Measurements from ENCODE around the gene USH2A.

Gene USH2A

GRCh38 chr1:215640429-215641148 is 782.7 kb downstream of the USH2A start:
- H3K9me3 ChIP-seq (replicated peaks in 1 of 2; ENCODE audit: control insufficient read depth in 2 of 2, insufficient read depth in 1 of 2, low read depth in 1 of 2, low read length in 2 of 2): no peaks in the 10 kb centered on the region
- H3K36me3 ChIP-seq (replicated peaks in 1 of 2; ENCODE audit: control insufficient read depth in 2 of 2, insufficient read depth in 2 of 2, low read length in 2 of 2): no peaks in the 10 kb centered on the region
- no peak overlapping the region for H2BK120ac ChIP-seq (ENCODE audit: low read depth, low read length)
- no peak overlapping the region for H3K27ac ChIP-seq (replicated peaks; ENCODE audit: low read length)
- WGBS, 2 donors (ENCODE audit: extremely low coverage in 2 of 2, insufficient read length in 2 of 2, insufficient replicate concordance in 1 of 2): no CpG with 5 or more reads among the region's 18 CpGs
- H2BK15ac ChIP-seq (ENCODE audit: low read length): no peak overlapping the region
- no peak overlapping the region for H4K8ac ChIP-seq (ENCODE audit: low read depth, low read length)
- no peak overlapping the region for H3K9ac ChIP-seq (ENCODE audit: low read depth, low read length, poor library complexity)
- H2BK12ac ChIP-seq (ENCODE audit: low read length): no peak overlapping the region
- no peak overlapping the region for H3K4ac ChIP-seq (ENCODE audit: low read length)
- no peak overlapping the region for H3K23ac ChIP-seq (ENCODE audit: low read depth, low read length, poor library complexity)
- peaks cover 0 to 3% (median 0%) of the 10 kb centered on the region in 3 experiments for H3K27me3 ChIP-seq (ENCODE audit: control insufficient read depth in 3 of 3, insufficient read depth in 3 of 3, low read depth in 1 of 3, low read length in 3 of 3)
- H3K14ac ChIP-seq (ENCODE audit: low read length): no peak overlapping the region
- H3K4me3 ChIP-seq (ENCODE audit: low read length in 2 of 2): no peak overlapping the region
- no peaks in the 10 kb centered on the region for H3K79me1 ChIP-seq (ENCODE audit: low read depth, low read length)
- H4K91ac ChIP-seq (ENCODE audit: low read depth, low read length, poor library complexity): no peak overlapping the region
- no peak overlapping the region for H2AFZ ChIP-seq (ENCODE audit: low read length)
- H2BK5ac ChIP-seq (ENCODE audit: low read length): no peak overlapping the region
- H3K4me1 ChIP-seq (ENCODE audit: control insufficient read depth in 2 of 2, insufficient read depth in 1 of 2, low read depth in 1 of 2, low read length in 2 of 2): peaks cover 0 to 3% of the 10 kb centered on the region in 2 donors
- H2AK5ac ChIP-seq (ENCODE audit: low read depth, low read length): no peak overlapping the region
- no peak overlapping the region for H3K4me2 ChIP-seq (ENCODE audit: insufficient read depth, low read length, poor library complexity, severe bottlenecking)
- no peak for DNase-seq (ENCODE audit: low spot score)
- H3K18ac ChIP-seq (ENCODE audit: low read length): no peak overlapping the region

- Histone ChIP-seq H3K4me3 (ENCODE audit: low read length in 2 of 2) (no peak overlapping the region), H3K23ac (ENCODE audit: low read depth, low read length, poor library complexity) (no peak overlapping the region), H2BK120ac (ENCODE audit: low read depth, low read length) (no peak overlapping the region), H2AFZ (ENCODE audit: low read length) (peak overlapping the region; percentile 77), H4K91ac (ENCODE audit: low read depth, low read length, poor library complexity) (no peak overlapping the region), H2BK15ac (ENCODE audit: low read length) (no peak overlapping the region), H3K9ac (ENCODE audit: low read depth, low read length, poor library complexity) (no peak overlapping the region), H3K14ac (ENCODE audit: low read length) (no peak overlapping the region), H3K79me1 (ENCODE audit: low read depth, low read length) (no peaks in the 10 kb centered on the region), H3K36me3 (replicated peaks in 1 of 2; ENCODE audit: control insufficient read depth in 2 of 2, insufficient read depth in 2 of 2, low read length in 2 of 2) (no peaks in the 10 kb centered on the region), H3K27ac (replicated peaks; ENCODE audit: low read length) (no peak overlapping the region), H2BK12ac (ENCODE audit: low read length) (no peak overlapping the region), H2AK5ac (ENCODE audit: low read depth, low read length) (no peak overlapping the region), H3K4me1 (ENCODE audit: control insufficient read depth in 2 of 2, insufficient read depth in 1 of 2, low read depth in 1 of 2, low read length in 2 of 2) (peaks cover 0 to 3% of the 10 kb centered on the region in 2 donors), H3K4ac (ENCODE audit: low read length) (no peak overlapping the region), H3K27me3 (ENCODE audit: control insufficient read depth in 3 of 3, insufficient read depth in 3 of 3, low read depth in 1 of 3, low read length in 3 of 3) (no peaks in the 10 kb centered on the region), H4K8ac (ENCODE audit: low read depth, low read length) (no peak overlapping the region), H3K18ac (ENCODE audit: low read length) (no peak overlapping the region), H3K9me3 (replicated peaks in 1 of 2; ENCODE audit: control insufficient read depth in 2 of 2, insufficient read depth in 1 of 2, low read depth in 1 of 2, low read length in 2 of 2) (no peaks in the 10 kb centered on the region), H2BK5ac (ENCODE audit: low read length) (no peak overlapping the region), H3K4me2 (ENCODE audit: insufficient read depth, low read length, poor library complexity, severe bottlenecking) (no peak overlapping the region)
- no peak for DNase-seq (ENCODE audit: low spot score)
- WGBS, 2 donors (ENCODE audit: extremely low coverage in 2 of 2, insufficient read length in 2 of 2, insufficient replicate concordance in 1 of 2): no CpG with 5 or more reads among the region's 7 CpGs
Measured at GRCh38 chr1:215637041-215637573, 786.1 kb downstream of the USH2A start.

- Histone ChIP-seq H3K79me1 (ENCODE audit: low read depth, low read length) (no peaks in the 10 kb centered on the region), H2AK5ac (ENCODE audit: low read depth, low read length) (no peak overlapping the region), H3K4me2 (ENCODE audit: insufficient read depth, low read length, poor library complexity, severe bottlenecking) (no peak overlapping the region), H3K4ac (ENCODE audit: low read length) (no peak overlapping the region), H2BK12ac (ENCODE audit: low read length) (no peak overlapping the region), H3K4me3 (ENCODE audit: low read length in 2 of 2) (no peak overlapping the region), H3K27ac (replicated peaks; ENCODE audit: low read length) (no peak overlapping the region), H2AFZ (ENCODE audit: low read length) (peak overlapping the region; percentile 77), H3K9me3 (replicated peaks in 1 of 2; ENCODE audit: control insufficient read depth in 2 of 2, insufficient read depth in 1 of 2, low read depth in 1 of 2, low read length in 2 of 2) (no peaks in the 10 kb centered on the region), H3K4me1 (ENCODE audit: control insufficient read depth in 2 of 2, insufficient read depth in 1 of 2, low read depth in 1 of 2, low read length in 2 of 2) (peaks cover 0 to 5% of the 10 kb centered on the region in 2 donors), H3K23ac (ENCODE audit: low read depth, low read length, poor library complexity) (no peak overlapping the region), H2BK5ac (ENCODE audit: low read length) (no peak overlapping the region), H3K27me3 (ENCODE audit: control insufficient read depth in 3 of 3, insufficient read depth in 3 of 3, low read depth in 1 of 3, low read length in 3 of 3) (no peaks in the 10 kb centered on the region), H4K8ac (ENCODE audit: low read depth, low read length) (no peak overlapping the region), H4K91ac (ENCODE audit: low read depth, low read length, poor library complexity) (no peak overlapping the region), H3K36me3 (replicated peaks in 1 of 2; ENCODE audit: control insufficient read depth in 2 of 2, insufficient read depth in 2 of 2, low read length in 2 of 2) (no peaks in the 10 kb centered on the region), H3K14ac (ENCODE audit: low read length) (no peak overlapping the region), H3K18ac (ENCODE audit: low read length) (no peak overlapping the region), H2BK120ac (ENCODE audit: low read depth, low read length) (no peak overlapping the region), H3K9ac (ENCODE audit: low read depth, low read length, poor library complexity) (no peak overlapping the region), H2BK15ac (ENCODE audit: low read length) (no peak overlapping the region)
- DNase-seq (ENCODE audit: low spot score): no peak
- WGBS, 2 donors (ENCODE audit: extremely low coverage in 2 of 2, insufficient read length in 2 of 2, insufficient replicate concordance in 1 of 2): no CpG with 5 or more reads among the region's 9 CpGs
Measured at GRCh38 chr1:215636258-215636965, 786.8 kb downstream of the USH2A start.

- Histone ChIP-seq H2BK15ac (ENCODE audit: low read length) (no peak overlapping the region), H4K8ac (ENCODE audit: low read depth, low read length) (no peak overlapping the region), H2BK120ac (ENCODE audit: low read depth, low read length) (no peak overlapping the region), H3K9ac (ENCODE audit: low read depth, low read length, poor library complexity) (no peak overlapping the region), H4K91ac (ENCODE audit: low read depth, low read length, poor library complexity) (no peak overlapping the region), H2BK12ac (ENCODE audit: low read length) (no peak overlapping the region), H3K79me1 (ENCODE audit: low read depth, low read length) (no peaks in the 10 kb centered on the region), H3K36me3 (replicated peaks in 1 of 2; ENCODE audit: control insufficient read depth in 2 of 2, insufficient read depth in 2 of 2, low read length in 2 of 2) (no peaks in the 10 kb centered on the region), H3K27ac (replicated peaks; ENCODE audit: low read length) (no peak overlapping the region), H3K4ac (ENCODE audit: low read length) (no peak overlapping the region), H2BK5ac (ENCODE audit: low read length) (no peak overlapping the region), H2AFZ (ENCODE audit: low read length) (peak overlapping the region; percentile 77), H3K4me2 (ENCODE audit: insufficient read depth, low read length, poor library complexity, severe bottlenecking) (no peak overlapping the region), H3K9me3 (replicated peaks in 1 of 2; ENCODE audit: control insufficient read depth in 2 of 2, insufficient read depth in 1 of 2, low read depth in 1 of 2, low read length in 2 of 2) (no peaks in the 10 kb centered on the region), H3K4me1 (ENCODE audit: control insufficient read depth in 2 of 2, insufficient read depth in 1 of 2, low read depth in 1 of 2, low read length in 2 of 2) (peaks cover 0 to 5% of the 10 kb centered on the region in 2 donors), H3K4me3 (ENCODE audit: low read length in 2 of 2) (no peak overlapping the region), H3K18ac (ENCODE audit: low read length) (no peak overlapping the region), H2AK5ac (ENCODE audit: low read depth, low read length) (no peak overlapping the region), H3K14ac (ENCODE audit: low read length) (no peak overlapping the region), H3K27me3 (ENCODE audit: control insufficient read depth in 3 of 3, insufficient read depth in 3 of 3, low read depth in 1 of 3, low read length in 3 of 3) (no peaks in the 10 kb centered on the region), H3K23ac (ENCODE audit: low read depth, low read length, poor library complexity) (no peak overlapping the region)
- no peak for DNase-seq (ENCODE audit: low spot score)
- WGBS, 2 donors (ENCODE audit: extremely low coverage in 2 of 2, insufficient read length in 2 of 2, insufficient replicate concordance in 1 of 2): no CpG with 5 or more reads among the region's 6 CpGs
Measured at GRCh38 chr1:215635827-215636226, 787.4 kb downstream of the USH2A start.

All from neuronal stem cell (in vitro differentiated cells).